ENCODE data around the gene SIL1.

SIL1 gene

DNA sequence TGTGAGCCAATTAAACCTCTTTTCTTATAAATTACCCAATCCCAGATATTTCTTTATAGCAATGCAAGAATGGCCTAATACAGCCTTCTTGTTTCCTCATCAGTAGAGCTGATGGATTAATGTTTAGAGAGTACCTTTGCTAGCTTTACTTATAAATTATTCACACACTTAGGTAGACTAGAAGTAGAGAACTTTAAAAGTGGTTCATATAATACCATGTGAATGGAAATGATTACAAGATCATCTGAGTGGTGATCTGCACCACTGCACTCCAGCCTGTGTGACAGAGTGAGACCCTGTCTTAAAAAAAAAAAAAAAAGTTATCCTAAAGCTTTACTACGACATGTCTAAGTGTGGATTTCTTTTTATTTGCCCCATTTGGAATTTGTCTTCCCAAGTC lies 299.9 kb downstream of the SIL1 start:
- no peak for DNase-seq
- Histone ChIP-seq H3K36me3 (ENCODE audit: control insufficient read depth in 4 of 4, insufficient read depth in 4 of 4, low read length in 3 of 4) (peaks cover 0 to 11% (median 4%) of the 10 kb centered on the region in 4 experiments), H3K9me3 (ENCODE audit: control extremely low read depth in 1 of 5, control insufficient read depth in 4 of 5, insufficient read depth in 2 of 5, low read depth in 1 of 5, low read length in 4 of 5) (peaks cover 0 to 7% (median 1%) of the 10 kb centered on the region in 5 experiments), H3K4me1 (ENCODE audit: control extremely low read depth in 1 of 4, control insufficient read depth in 4 of 4, insufficient read depth in 4 of 4, low read length in 3 of 4) (peaks cover 0 to 10% (median 8%) of the 10 kb centered on the region in 4 experiments), H3K27me3 (replicated peaks in 2 of 5; ENCODE audit: control insufficient read depth in 4 of 5, insufficient read depth in 5 of 5, low read length in 4 of 5) (no peaks in the 10 kb centered on the region), H3K4me3 (ENCODE audit: control insufficient read depth in 1 of 7, extremely low read depth in 1 of 7, insufficient read depth in 4 of 7, low read depth in 2 of 7, low read length in 6 of 7) (no peak overlapping the region), H3K27ac (ENCODE audit: insufficient read depth in 1 of 2, low read depth in 1 of 2, low read length in 2 of 2, poor library complexity in 1 of 2, severe bottlenecking in 2 of 2) (no peak overlapping the region)
- POLR2A ChIA-PET, result no interaction called here
- CTCF ChIA-PET, result interaction anchor here (1.8 kb wide), 1 partner anchor 9 kb away, joined by 4 read pairs; no protein-coding TSS in a partner anchor
- WGBS (ENCODE audit: insufficient coverage), result no CpG with 5 or more reads among the region's 1 CpG
